ENCODE results near the gene PLPPR1.

DNA sequence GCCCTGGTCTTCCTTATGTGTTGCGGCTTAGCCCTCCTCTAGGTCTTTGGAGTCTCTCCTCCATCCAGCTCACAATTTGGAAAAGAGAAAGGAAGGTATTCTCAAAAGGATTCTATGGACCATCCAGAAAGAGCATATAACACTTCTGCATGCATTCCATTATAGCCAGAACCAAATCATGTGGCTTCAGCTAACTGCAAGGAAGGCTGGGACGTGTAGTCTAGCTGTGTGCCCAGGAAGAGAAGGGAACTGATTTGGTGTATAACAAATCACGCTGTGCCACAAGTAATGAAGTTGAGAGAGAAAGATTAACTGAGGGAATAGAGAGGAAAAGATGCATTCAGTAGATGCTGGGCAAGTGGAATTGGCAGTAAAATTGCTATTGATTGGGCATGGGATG lies 43.7 kb downstream of the PLPPR1 start:
- TF ChIP-seq, protein P1, sequence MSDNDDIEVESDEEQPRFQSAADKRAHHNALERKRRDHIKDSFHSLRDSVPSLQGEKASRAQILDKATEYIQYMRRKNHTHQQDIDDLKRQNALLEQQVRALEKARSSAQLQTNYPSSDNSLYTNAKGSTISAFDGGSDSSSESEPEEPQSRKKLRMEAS (IDR thresholded peaks at IDR 0.05): no peak
- TF ChIP-seq CTCF (IDR thresholded peaks at IDR 0.05 in 2 of 3, conservative IDR thresholded peaks at IDR 0.05 in 1 of 3; ENCODE audit: borderline replicate concordance in 1 of 3, insufficient read depth in 1 of 3, low read depth in 2 of 3, low read length in 2 of 3): no peak
- TF ChIP-seq POLR2AphosphoS5 (IDR thresholded peaks at IDR 0.05; ENCODE audit: low read depth, low read length): no peak
- no peak for TF ChIP-seq JUND (IDR thresholded peaks at IDR 0.05)
- TF ChIP-seq TCF7L2 (IDR thresholded peaks at IDR 0.05; ENCODE audit: borderline replicate concordance, extremely low read depth, insufficient read depth, insufficient read length): no peak
- TF ChIP-seq POLR2A (IDR thresholded peaks at IDR 0.05; ENCODE audit: borderline replicate concordance, extremely low read depth, insufficient read depth, insufficient read length): no peak
- no peak for TF ChIP-seq ATF3 (IDR thresholded peaks at IDR 0.05)
